HCEC 1CT (cell line): ENCODE measurements around the gene CD300LF.

Source experiments
- DNase-seq: peaks from one replicate; pipeline ENCODE4 v3.0.0-alpha.2; 2017

Gene CD300LF

GRCh38 chr17:74712756-74713155 lies at the start of gene CD300LF:
TSS of gene CD300LF (minus strand) at chr17:74712923. CDS start at chr17:74712866, 57 bp downstream.
- DNase-seq, result no peak

GRCh38 chr17:74761931-74762330 lies 49.2 kb upstream of the CD300LF start:
- no peak for DNase-seq

- no peak for DNase-seq
Measured at GRCh38 chr17:74761419-74761818, 48.7 kb upstream of the CD300LF start.

- no peak for DNase-seq
Measured at GRCh38 chr17:74760404-74761105, 47.8 kb upstream of the CD300LF start.

- DNase-seq, result no peak
Measured at GRCh38 chr17:74759941-74760340, 47.2 kb upstream of the CD300LF start.

GRCh38 chr17:74759243-74759801 lies 46.6 kb upstream of the CD300LF start:
- DNase-seq, result no peak

- DNase-seq, result no peak
Measured at GRCh38 chr17:74758848-74759168, 46.1 kb upstream of the CD300LF start.

GRCh38 chr17:74757931-74758847 lies 45.5 kb upstream of the CD300LF start:
- no peak for DNase-seq

- DNase-seq, result no peak
Measured at GRCh38 chr17:74757502-74757901, 44.8 kb upstream of the CD300LF start.

- no peak for DNase-seq
Measured at GRCh38 chr17:74756891-74757290, 44.2 kb upstream of the CD300LF start.

GRCh38 chr17:74755533-74755932 lies 42.8 kb upstream of the CD300LF start:
- no peak for DNase-seq

- DNase-seq, result no peak
Measured at GRCh38 chr17:74754832-74755231, 42.1 kb upstream of the CD300LF start.

GRCh38 chr17:74752822-74753401 lies 40.2 kb upstream of the CD300LF start:
- DNase-seq, result no peak

- DNase-seq, result no peak
Measured at GRCh38 chr17:74752415-74752814, 39.7 kb upstream of the CD300LF start.

GRCh38 chr17:74750327-74751069 lies 37.8 kb upstream of the CD300LF start:
- no peak for DNase-seq

- DNase-seq, result no peak
Measured at GRCh38 chr17:74750039-74750326, 37.3 kb upstream of the CD300LF start.

GRCh38 chr17:74749279-74750038 lies 36.7 kb upstream of the CD300LF start:
- DNase-seq, result no peak

- DNase-seq, result peak; percentile 92
Measured at GRCh38 chr17:74748529-74749278, 36.0 kb upstream of the CD300LF start, which contains the start of gene NHERF1. TSS of gene NHERF1 (plus strand) at chr17:74748628. CDS start at chr17:74748847, 219 bp downstream.

- no peak for DNase-seq
Measured at GRCh38 chr17:74748279-74748528, 35.5 kb upstream of the CD300LF start.

GRCh38 chr17:74746922-74747321 lies 34.2 kb upstream of the CD300LF start:
- DNase-seq, result no peak

GRCh38 chr17:74746376-74746775 lies 33.7 kb upstream of the CD300LF start:
- no peak for DNase-seq
